ENCODE results near the gene AKT1S1. TPM values are rescaled to one million over a fixed set of nuclear protein-coding genes. Genes with fewer than 3 reads are reported as not detected.
A peak's percentile ranks its signal among the peaks of the same experiment; 100 is the strongest.

Gene AKT1S1
- total RNA-seq, 2 donors from 2014 or later = 15.2 to 20.7 TPM

DNA sequence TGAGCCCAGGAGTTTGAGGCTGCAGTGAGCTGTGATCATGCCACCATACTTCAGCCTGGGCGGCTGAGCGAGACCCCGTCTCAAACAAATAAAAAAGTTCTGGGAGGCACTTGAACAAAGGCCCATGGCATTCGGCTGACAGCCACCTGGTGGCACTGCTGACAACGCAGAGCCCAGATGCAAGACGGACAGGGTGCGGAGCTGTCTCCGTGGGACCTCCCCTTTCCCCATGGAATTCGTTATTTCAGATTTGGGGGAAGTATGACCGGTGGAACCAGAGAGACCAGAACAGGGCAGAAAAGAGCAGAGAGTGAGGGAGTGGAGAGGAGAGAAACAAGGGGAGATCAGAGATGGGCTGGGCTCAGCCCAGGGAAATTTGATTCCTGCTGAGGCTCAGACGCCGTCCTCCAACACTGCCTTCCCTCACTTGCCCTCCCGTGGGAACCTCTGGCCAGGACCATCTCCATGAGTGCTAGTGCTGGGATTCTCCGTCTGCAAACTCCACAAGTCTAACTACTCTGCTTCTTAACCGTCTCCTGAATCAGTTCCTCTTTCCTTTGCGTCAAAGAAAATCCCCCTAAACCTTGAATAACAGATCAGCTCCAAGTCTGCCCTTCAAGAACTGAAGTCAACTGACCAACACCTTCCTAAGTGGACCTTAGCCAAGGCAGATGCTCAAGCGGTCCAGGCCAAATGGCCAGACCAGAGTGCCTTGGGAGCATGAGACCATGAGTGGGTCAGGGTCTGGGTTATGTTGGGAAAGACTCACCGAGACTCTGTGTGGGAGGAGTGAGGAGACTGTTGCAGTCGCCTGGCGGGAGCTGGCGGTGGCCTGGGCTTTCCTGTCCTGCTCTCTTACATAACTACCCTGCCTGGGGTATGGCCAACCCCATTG, 39.9 kb upstream of the AKT1S1 start:
- Histone ChIP-seq H3K9me3 (no peaks in the 10 kb centered on the region), H3K27me3 (replicated peaks; ENCODE audit: insufficient read depth) (no peaks in the 10 kb centered on the region), H3K4me1 (ENCODE audit: control insufficient read depth in 1 of 2, low read depth in 2 of 2) (peaks cover 0 to 15% of the 10 kb centered on the region in 2 donors), H3K4me3 (no peak overlapping the region), H3K36me3 (peaks cover 6% of the 10 kb centered on the region), H3K27ac (no peak overlapping the region)
- ATAC-seq (ENCODE audit: insufficient number of reproducible peaks, low FRiP score, low read depth) (no peak), DNase-seq (ENCODE audit: low spot score) (no peak)
- TF ChIP-seq, protein P1, sequence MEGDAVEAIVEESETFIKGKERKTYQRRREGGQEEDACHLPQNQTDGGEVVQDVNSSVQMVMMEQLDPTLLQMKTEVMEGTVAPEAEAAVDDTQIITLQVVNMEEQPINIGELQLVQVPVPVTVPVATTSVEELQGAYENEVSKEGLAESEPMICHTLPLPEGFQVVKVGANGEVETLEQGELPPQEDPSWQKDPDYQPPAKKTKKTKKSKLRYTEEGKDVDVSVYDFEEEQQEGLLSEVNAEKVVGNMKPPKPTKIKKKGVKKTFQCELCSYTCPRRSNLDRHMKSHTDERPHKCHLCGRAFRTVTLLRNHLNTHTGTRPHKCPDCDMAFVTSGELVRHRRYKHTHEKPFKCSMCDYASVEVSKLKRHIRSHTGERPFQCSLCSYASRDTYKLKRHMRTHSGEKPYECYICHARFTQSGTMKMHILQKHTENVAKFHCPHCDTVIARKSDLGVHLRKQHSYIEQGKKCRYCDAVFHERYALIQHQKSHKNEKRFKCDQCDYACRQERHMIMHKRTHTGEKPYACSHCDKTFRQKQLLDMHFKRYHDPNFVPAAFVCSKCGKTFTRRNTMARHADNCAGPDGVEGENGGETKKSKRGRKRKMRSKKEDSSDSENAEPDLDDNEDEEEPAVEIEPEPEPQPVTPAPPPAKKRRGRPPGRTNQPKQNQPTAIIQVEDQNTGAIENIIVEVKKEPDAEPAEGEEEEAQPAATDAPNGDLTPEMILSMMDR (IDR thresholded peaks at IDR 0.05) = no peak

DNA sequence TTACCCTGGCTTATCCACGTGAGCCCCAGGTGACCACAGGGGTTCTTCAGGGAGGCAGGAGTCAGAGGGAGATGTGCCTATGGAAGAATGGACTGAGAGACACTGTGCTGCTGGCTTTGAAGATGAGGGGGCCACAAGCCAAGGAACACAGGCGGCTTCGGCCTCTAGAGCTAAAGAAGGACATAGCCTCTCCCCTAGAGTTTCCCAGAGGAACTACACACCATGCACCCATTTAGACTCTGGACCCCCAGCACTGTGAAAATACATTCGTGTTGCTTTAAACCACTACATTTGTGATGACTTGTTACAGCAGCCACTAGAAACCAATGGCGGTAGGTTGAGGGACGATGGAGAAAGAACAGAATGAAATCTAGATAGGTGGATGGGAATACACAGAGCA, 38.1 kb upstream of the AKT1S1 start:
- H3K4me3 ChIP-seq = no peak overlapping the region
- H3K27me3 ChIP-seq (replicated peaks; ENCODE audit: insufficient read depth) = no peaks in the 10 kb centered on the region
- H3K36me3 ChIP-seq = peaks cover 1% of the 10 kb centered on the region
- no peaks in the 10 kb centered on the region for H3K9me3 ChIP-seq
- H3K4me1 ChIP-seq (ENCODE audit: control insufficient read depth in 1 of 2, low read depth in 2 of 2) = peaks cover 6 to 30% of the 10 kb centered on the region in 2 donors
- H3K27ac ChIP-seq = no peak overlapping the region
- DNase-seq (ENCODE audit: low spot score) (no peak), ATAC-seq (ENCODE audit: insufficient number of reproducible peaks, low FRiP score, low read depth) (no peak)
- TF ChIP-seq, protein P1 (IDR thresholded peaks at IDR 0.05) = no peak

DNA sequence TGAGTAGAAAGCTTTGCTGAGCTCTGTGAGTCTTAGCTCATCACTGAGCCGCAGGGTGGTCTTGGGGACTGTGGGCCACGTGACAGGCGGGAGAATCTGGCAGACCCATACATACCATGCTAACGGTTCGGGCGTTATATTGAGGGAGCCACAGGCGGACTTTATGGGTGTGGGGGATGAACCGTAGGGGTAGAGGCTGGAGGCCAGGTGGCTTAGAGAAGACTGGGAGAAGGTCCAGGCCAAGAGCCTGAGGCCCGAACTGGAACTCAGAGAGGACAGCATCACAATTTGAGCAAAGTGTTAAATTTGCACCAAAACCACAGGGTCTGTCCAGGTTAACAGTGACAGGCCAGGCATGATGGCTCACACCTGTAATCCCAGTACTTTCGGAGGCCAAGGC, 36.6 kb upstream of the AKT1S1 start:
- no peak for DNase-seq (ENCODE audit: low spot score)
- no peak for ATAC-seq (ENCODE audit: insufficient number of reproducible peaks, low FRiP score, low read depth)
- H3K4me1 ChIP-seq (ENCODE audit: control insufficient read depth in 1 of 2, low read depth in 2 of 2) = peaks cover 6 to 30% of the 10 kb centered on the region in 2 donors
- H3K36me3 ChIP-seq = peaks cover 4% of the 10 kb centered on the region
- no peaks in the 10 kb centered on the region for H3K27me3 ChIP-seq (replicated peaks; ENCODE audit: insufficient read depth)
- no peaks in the 10 kb centered on the region for H3K9me3 ChIP-seq
- H3K4me3 ChIP-seq = no peak overlapping the region
- H3K27ac ChIP-seq = no peak overlapping the region
- TF ChIP-seq, protein P1 (IDR thresholded peaks at IDR 0.05) = no peak

DNA sequence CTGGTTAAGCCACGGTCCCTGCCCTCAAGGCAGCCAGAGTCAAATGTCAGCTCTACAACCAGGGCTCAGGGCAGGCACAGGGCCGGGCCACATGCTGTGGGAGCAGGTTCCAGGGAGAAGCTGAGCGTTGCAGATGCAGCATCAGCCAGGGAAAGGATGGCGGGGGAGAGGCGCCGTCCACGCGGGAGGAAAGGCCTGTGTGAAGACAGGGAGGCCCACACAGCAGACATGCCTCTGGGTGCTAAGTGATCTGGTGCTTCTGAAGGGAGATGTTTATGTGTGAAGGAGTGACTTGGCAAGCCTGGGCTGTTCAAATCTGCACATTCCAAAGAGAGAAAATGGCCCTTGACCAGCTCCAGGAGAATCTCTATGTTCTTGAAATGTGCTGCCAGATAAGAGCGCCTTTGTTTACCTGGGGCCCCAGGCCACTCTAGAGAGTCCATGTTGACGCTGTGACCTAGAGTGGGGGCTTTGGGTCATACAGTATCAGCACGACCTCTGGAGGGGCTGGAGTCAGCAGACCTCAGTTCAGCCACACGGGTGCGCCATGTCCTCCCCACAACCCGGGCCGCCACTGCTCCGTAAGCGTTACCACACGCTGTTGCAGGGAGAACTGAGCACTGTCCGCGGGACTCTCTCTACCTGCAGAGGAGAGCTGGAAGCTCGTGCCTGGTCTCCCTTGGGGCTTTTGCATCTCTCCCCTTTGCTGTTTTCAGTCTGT, 36.0 kb upstream of the AKT1S1 start:
- Histone ChIP-seq H3K27me3 (replicated peaks; ENCODE audit: insufficient read depth) (no peaks in the 10 kb centered on the region), H3K9me3 (no peaks in the 10 kb centered on the region), H3K4me1 (ENCODE audit: control insufficient read depth in 1 of 2, low read depth in 2 of 2) (peaks cover 6 to 30% of the 10 kb centered on the region in 2 donors), H3K4me3 (no peak overlapping the region), H3K27ac (peak overlapping the region in 1 of 2 donors; percentile 42), H3K36me3 (peaks cover 10% of the 10 kb centered on the region)
- ATAC-seq (ENCODE audit: insufficient number of reproducible peaks, low FRiP score, low read depth) (no peak), DNase-seq (ENCODE audit: low spot score) (no peak)
- TF ChIP-seq, protein P1 (IDR thresholded peaks at IDR 0.05) = no peak

Measured in thoracic aorta (tissue), 2 donors.